Inflammatory macrophage treated with lipopolysaccharide for 4 hours (primary cell): ENCODE measurements around the gene UNC5C.
A peak's percentile ranks its signal among the peaks of the same experiment; 100 is the strongest.
"Not testable (repeated sequence)": the region's sequence is repeated elsewhere in the genome, so short reads cannot be mapped to it uniquely, and the experiment has no call there.

Experiments
- DNase-seq: peaks from one replicate; pipeline ENCODE4 v3.0.0-alpha.2; 2020

Gene UNC5C

GRCh38 chr4:95159384-95159783 is 389.4 kb downstream of the UNC5C start:
- DNase-seq: no peak

- DNase-seq: no peak
Observed at GRCh38 chr4:95158626-95159025, 390.1 kb downstream of the UNC5C start.

- no peak for DNase-seq
Observed at GRCh38 chr4:95158045-95158444, 390.7 kb downstream of the UNC5C start.

- no peak for DNase-seq
Observed at GRCh38 chr4:95157596-95157995, 391.2 kb downstream of the UNC5C start.

GRCh38 chr4:95156452-95156765 is 392.4 kb downstream of the UNC5C start:
- DNase-seq: no peak

- DNase-seq: peak; percentile 19
Observed at GRCh38 chr4:95155759-95156451, 392.9 kb downstream of the UNC5C start.

- DNase-seq: no peak
Observed at GRCh38 chr4:95153182-95153581, 395.6 kb downstream of the UNC5C start.

- no peak for DNase-seq
Observed at GRCh38 chr4:95151255-95151654, 397.5 kb downstream of the UNC5C start.

- DNase-seq: no peak
Observed at GRCh38 chr4:95142932-95143331, 405.8 kb downstream of the UNC5C start.

- DNase-seq: no peak
Observed at GRCh38 chr4:95141361-95141760, 407.4 kb downstream of the UNC5C start.

GRCh38 chr4:95139424-95139823 is 409.3 kb downstream of the UNC5C start:
- not testable (repeated sequence) for DNase-seq

GRCh38 chr4:95134016-95134415 is 414.8 kb downstream of the UNC5C start:
- DNase-seq: not testable (repeated sequence)

GRCh38 chr4:95129821-95130311 is 418.9 kb downstream of the UNC5C start:
- peak; percentile 88 for DNase-seq

- DNase-seq: no peak
Observed at GRCh38 chr4:95129031-95129430, 419.7 kb downstream of the UNC5C start.

- DNase-seq: peak; percentile 22
Observed at GRCh38 chr4:95124906-95125504, 423.8 kb downstream of the UNC5C start.

GRCh38 chr4:95122001-95122400 is 426.8 kb downstream of the UNC5C start:
- DNase-seq: no peak

- no peak for DNase-seq
Observed at GRCh38 chr4:95120456-95120855, 428.3 kb downstream of the UNC5C start.

- DNase-seq: no peak
Observed at GRCh38 chr4:95118497-95118896, 430.3 kb downstream of the UNC5C start.

GRCh38 chr4:95114521-95114920 is 434.3 kb downstream of the UNC5C start:
- DNase-seq: no peak
